ENCODE data around the gene FBN1. TPM values are rescaled to one million over a fixed set of nuclear protein-coding genes. Genes with fewer than 3 reads are reported as not detected.

Gene FBN1
- total and polyA plus RNA-seq, 10 of the 15 experiments (the other 5 are each of a cell fraction or from before 2014, with no cell fraction given): 2.2 to 15.3 (median 7.0) TPM

DNA sequence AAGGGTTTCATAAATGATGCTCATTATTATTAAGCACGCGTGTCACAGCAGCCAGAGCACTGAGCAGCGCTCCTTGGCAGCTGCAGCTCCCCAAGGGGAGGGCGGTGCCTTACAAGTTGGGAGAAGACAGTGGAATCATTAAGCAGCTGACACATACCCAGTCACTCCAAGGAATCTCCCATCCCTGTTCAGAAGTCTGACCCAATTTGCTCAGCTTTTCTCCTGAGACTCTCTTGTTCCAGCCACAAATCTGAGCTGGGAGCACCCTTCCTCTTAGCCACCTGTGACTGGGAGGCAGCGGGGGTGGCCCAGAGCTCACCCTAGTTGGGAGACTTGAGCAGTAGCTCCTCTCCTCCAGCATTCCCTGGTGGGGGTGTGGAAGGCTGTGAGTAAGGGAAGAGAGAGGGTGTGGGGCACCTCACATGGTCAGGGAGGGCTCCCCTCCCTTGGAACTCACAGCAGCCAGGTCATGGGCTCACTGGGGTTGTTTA is 249.9 kb downstream of the FBN1 start:
- Histone ChIP-seq H3K27me3 (replicated peaks in 1 of 2; ENCODE audit: control insufficient read depth in 2 of 2, insufficient read depth in 2 of 2, low read length in 1 of 2) (no peaks in the 10 kb centered on the region), H3K4me2 (ENCODE audit: control insufficient read depth, insufficient read depth) (no peak overlapping the region), H3K36me3 (ENCODE audit: control insufficient read depth in 2 of 2, insufficient read depth in 2 of 2, low read length in 1 of 2) (no peaks in the 10 kb centered on the region), H2AFZ (ENCODE audit: control insufficient read depth, low read depth, low read length) (no peak overlapping the region), H3K9ac (ENCODE audit: control insufficient read depth, insufficient read depth, low read length) (no peak overlapping the region), H3K79me2 (ENCODE audit: control insufficient read depth, insufficient read depth, low read length) (no peaks in the 10 kb centered on the region), H3K4me3 (no peak overlapping the region), H3K4me1 (ENCODE audit: control insufficient read depth, insufficient read depth, low read length) (no peaks in the 10 kb centered on the region), H3K9me3 (replicated peaks; ENCODE audit: control insufficient read depth, insufficient read depth, low read length) (no peaks in the 10 kb centered on the region), H4K20me1 (ENCODE audit: control insufficient read depth, insufficient read depth) (no peaks in the 10 kb centered on the region), H3K27ac (ENCODE audit: control insufficient read depth, insufficient read depth) (no peak overlapping the region)
- in situ Hi-C loops (cut with MboI) (no loop called here), intact Hi-C loops (cut with micrococcal nuclease; ENCODE audit: unreplicated experiment) (no loop called here)
- FAIRE-seq (no peak), DNase-seq (ENCODE audit: low read depth, low spot score) (no peak), ATAC-seq (no peak)
- BruUV-seq (replicated peaks): no TSS peak
- ChIA-PET RAD21 (ENCODE audit: unreplicated experiment) (no interaction called here), POLR2A (no interaction called here), CTCF (interaction anchor here (0.6 to 1.5 kb wide), 3 partner anchors 10 to 332 kb away, joined by 3 to 5 read pairs (median 4); no protein-coding TSS in a partner anchor), SMC1A (ENCODE audit: uncharacterized antibody, unreplicated experiment) (interaction anchor here (1.4 kb wide), 2 partner anchors 12 to 13 kb away, joined by 3 to 5 read pairs; no protein-coding TSS in a partner anchor)
- no peak for TF ChIP-seq ZNF217 (IDR thresholded peaks at IDR 0.05)
- TF ChIP-seq, protein P1, sequence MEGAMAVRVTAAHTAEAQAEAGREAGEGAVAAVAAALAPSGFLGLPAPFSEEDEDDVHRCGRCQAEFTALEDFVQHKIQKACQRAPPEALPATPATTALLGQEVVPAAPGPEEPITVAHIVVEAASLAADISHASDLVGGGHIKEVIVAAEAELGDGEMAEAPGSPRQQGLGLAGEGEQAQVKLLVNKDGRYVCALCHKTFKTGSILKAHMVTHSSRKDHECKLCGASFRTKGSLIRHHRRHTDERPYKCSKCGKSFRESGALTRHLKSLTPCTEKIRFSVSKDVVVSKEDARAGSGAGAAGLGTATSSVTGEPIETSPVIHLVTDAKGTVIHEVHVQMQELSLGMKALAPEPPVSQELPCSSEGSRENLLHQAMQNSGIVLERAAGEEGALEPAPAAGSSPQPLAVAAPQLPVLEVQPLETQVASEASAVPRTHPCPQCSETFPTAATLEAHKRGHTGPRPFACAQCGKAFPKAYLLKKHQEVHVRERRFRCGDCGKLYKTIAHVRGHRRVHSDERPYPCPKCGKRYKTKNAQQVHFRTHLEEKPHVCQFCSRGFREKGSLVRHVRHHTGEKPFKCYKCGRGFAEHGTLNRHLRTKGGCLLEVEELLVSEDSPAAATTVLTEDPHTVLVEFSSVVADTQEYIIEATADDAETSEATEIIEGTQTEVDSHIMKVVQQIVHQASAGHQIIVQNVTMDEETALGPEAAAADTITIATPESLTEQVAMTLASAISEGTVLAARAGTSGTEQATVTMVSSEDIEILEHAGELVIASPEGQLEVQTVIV (IDR thresholded peaks at IDR 0.05; ENCODE audit: borderline replicate concordance, partially characterized antibody): no peak
- 73% methylated on average over 5 of the region's 5 CpGs for WGBS (ENCODE audit: insufficient coverage, insufficient replicate concordance, low lambda C conversion rate, missing lambda C conversion rate)

GRCh38 chr15:48394970-48395369 is 250.5 kb downstream of the FBN1 start:
- CTCF ChIA-PET: interaction anchor here (0.6 to 1.6 kb wide), 4 partner anchors 10 to 333 kb away, joined by 3 to 5 read pairs (median 4); no protein-coding TSS in a partner anchor
- SMC1A ChIA-PET (ENCODE audit: uncharacterized antibody, unreplicated experiment): interaction anchor here (1.4 kb wide), 2 partner anchors 12 to 14 kb away, joined by 3 to 5 read pairs; no protein-coding TSS in a partner anchor
- H3K36me3 ChIP-seq (ENCODE audit: control insufficient read depth in 2 of 2, insufficient read depth in 2 of 2, low read length in 1 of 2): no peaks in the 10 kb centered on the region
- H3K79me2 ChIP-seq (ENCODE audit: control insufficient read depth, insufficient read depth, low read length): no peaks in the 10 kb centered on the region
- H3K27me3 ChIP-seq (replicated peaks in 1 of 2; ENCODE audit: control insufficient read depth in 2 of 2, insufficient read depth in 2 of 2, low read length in 1 of 2): no peaks in the 10 kb centered on the region
- in situ Hi-C loops (cut with MboI) (no loop called here), intact Hi-C loops (cut with micrococcal nuclease; ENCODE audit: unreplicated experiment) (no loop called here)
- DNase-seq (ENCODE audit: low read depth, low spot score) (no peak), ATAC-seq (no peak), FAIRE-seq (no peak)
- H2AFZ ChIP-seq (ENCODE audit: control insufficient read depth, low read depth, low read length): no peak overlapping the region
- H3K4me2 ChIP-seq (ENCODE audit: control insufficient read depth, insufficient read depth): no peak overlapping the region
- H4K20me1 ChIP-seq (ENCODE audit: control insufficient read depth, insufficient read depth): no peaks in the 10 kb centered on the region
- RAD21 ChIA-PET (ENCODE audit: unreplicated experiment): interaction anchor here (0.7 kb wide), 1 partner anchor 12 kb away, joined by 3 read pairs; no protein-coding TSS in a partner anchor
- no peak overlapping the region for H3K9ac ChIP-seq (ENCODE audit: control insufficient read depth, insufficient read depth, low read length)
- H3K4me3 ChIP-seq: no peak overlapping the region
- WGBS (ENCODE audit: insufficient coverage, insufficient replicate concordance, low lambda C conversion rate, missing lambda C conversion rate): 53% methylated on average over 4 of the region's 4 CpGs
- H3K9me3 ChIP-seq (replicated peaks; ENCODE audit: control insufficient read depth, insufficient read depth, low read length): no peaks in the 10 kb centered on the region
- no peaks in the 10 kb centered on the region for H3K4me1 ChIP-seq (ENCODE audit: control insufficient read depth, insufficient read depth, low read length)
- no TSS peak for BruUV-seq (replicated peaks)
- POLR2A ChIA-PET: no interaction called here
- no peak overlapping the region for H3K27ac ChIP-seq (ENCODE audit: control insufficient read depth, insufficient read depth)
- TF ChIP-seq CHD2 (IDR thresholded peaks at IDR 0.05; ENCODE audit: borderline replicate concordance, low read depth, low read length) (no peak), SREBF1 (IDR thresholded peaks at IDR 0.05; ENCODE audit: low read length) (no peak), HDGF (IDR thresholded peaks at IDR 0.05) (no peak), ATF7 (IDR thresholded peaks at IDR 0.05; ENCODE audit: low read depth) (no peak), BCL3 (IDR thresholded peaks at IDR 0.05; ENCODE audit: borderline replicate concordance, insufficient read depth, low read depth, low read length, poor library complexity, severe bottlenecking) (no peak), HCFC1 (IDR thresholded peaks at IDR 0.05; ENCODE audit: low read length) (no peak), RBBP5 (conservative IDR thresholded peaks at IDR 0.05) (no peak), PAX5 (IDR thresholded peaks at IDR 0.05; ENCODE audit: borderline replicate concordance, low read depth, low read length) (no peak), ZNF217 (IDR thresholded peaks at IDR 0.05) (no peak), ZNF274 (IDR thresholded peaks at IDR 0.05; ENCODE audit: insufficient read depth, insufficient read length) (no peak), TCF3 (IDR thresholded peaks at IDR 0.05; ENCODE audit: borderline replicate concordance, insufficient read depth, low read depth, low read length) (no peak), CREM (IDR thresholded peaks at IDR 0.05; ENCODE audit: low read depth) (no peak)
